Osteocyte (in vitro differentiated cells): ENCODE data around the gene CHERP. TPM values are rescaled to one million over a fixed set of nuclear protein-coding genes. Genes with fewer than 3 reads are reported as not detected.
A peak's percentile ranks its signal among the peaks of the same experiment; 100 is the strongest.
"Not testable (repeated sequence)": the region's sequence is repeated elsewhere in the genome, so short reads cannot be mapped to it uniquely, and the experiment has no call there.

Experiments used
- DNase-seq: peaks from one replicate; pipeline ENCODE4 v3.0.0; 2021; ENCODE audit warnings: mixed read lengths; ENCODE audit not compliant: unreplicated experiment; ENCODE audit errors: extremely low spot score
- H3K27ac Mint-ChIP-seq: one replicate; pipeline ENCODE4 v1.8.0; 2021; ENCODE audit warnings: mild to moderate bottlenecking, mixed read lengths; ENCODE audit not compliant: unreplicated experiment
- H3K27me3 Mint-ChIP-seq: one replicate; pipeline ENCODE4 v1.8.0; 2021; ENCODE audit warnings: mixed read lengths; ENCODE audit not compliant: unreplicated experiment
- H3K36me3 Mint-ChIP-seq: one replicate; pipeline ENCODE4 v1.8.0; 2021; ENCODE audit warnings: mixed read lengths; ENCODE audit not compliant: unreplicated experiment
- H3K4me1 Mint-ChIP-seq: one replicate; pipeline ENCODE4 v1.8.0; 2021; ENCODE audit warnings: mixed read lengths; ENCODE audit not compliant: unreplicated experiment
- H3K4me3 Mint-ChIP-seq: one replicate; pipeline ENCODE4 v1.8.0; 2021; ENCODE audit warnings: mild to moderate bottlenecking, moderate library complexity, mixed read lengths; ENCODE audit not compliant: unreplicated experiment
- H3K9me3 Mint-ChIP-seq: one replicate; pipeline ENCODE4 v1.8.0; 2021; ENCODE audit warnings: mixed read lengths; ENCODE audit not compliant: unreplicated experiment
- total RNA-seq: library from RNA; stranded (reverse); gene quantifications from 2 replicates; pipeline ENCODE4 v1.2.1, GENCODE V29; 2021
- TF ChIP-seq, protein P1 (sequence below): fragments of 200-600 bp; sonication (generic); IDR thresholded peaks from 2 replicates; pipeline ENCODE4 v1.5.0; 2021; ENCODE audit warnings: antibody characterized with exemption, mild to moderate bottlenecking, moderate library complexity

CHERP gene
- total RNA-seq, 1 donor from 2014 or later, result 50.1 TPM

DNA sequence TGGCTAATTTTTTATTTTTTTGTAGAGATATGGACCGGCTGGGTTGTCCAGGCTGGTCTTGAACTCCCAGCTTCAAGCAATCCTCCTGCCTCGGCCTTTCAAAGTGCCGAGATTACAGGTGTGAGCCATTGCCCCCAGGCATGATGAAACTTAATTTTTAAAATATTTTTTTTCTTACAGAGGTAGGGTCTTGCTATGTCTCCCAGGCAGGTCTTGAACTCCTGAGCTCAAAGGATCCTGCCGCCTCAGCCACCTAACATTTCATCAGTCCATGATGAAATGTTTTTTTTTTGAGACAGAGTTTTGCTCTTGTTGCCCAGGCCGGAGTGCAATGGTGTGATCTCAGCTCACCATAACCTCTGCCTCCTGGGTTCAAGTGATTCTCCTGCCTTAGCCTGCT, 33.7 kb downstream of the CHERP start:
- H3K9me3 Mint-ChIP-seq, result no peaks in the 10 kb centered on the region
- H3K36me3 Mint-ChIP-seq, result peaks cover 4% of the 10 kb centered on the region
- DNase-seq, result no peak
- H3K27me3 Mint-ChIP-seq, result no peaks in the 10 kb centered on the region
- no peak overlapping the region for H3K27ac Mint-ChIP-seq
- no peak overlapping the region for H3K4me3 Mint-ChIP-seq
- H3K4me1 Mint-ChIP-seq, result no peaks in the 10 kb centered on the region
- TF ChIP-seq, protein P1, sequence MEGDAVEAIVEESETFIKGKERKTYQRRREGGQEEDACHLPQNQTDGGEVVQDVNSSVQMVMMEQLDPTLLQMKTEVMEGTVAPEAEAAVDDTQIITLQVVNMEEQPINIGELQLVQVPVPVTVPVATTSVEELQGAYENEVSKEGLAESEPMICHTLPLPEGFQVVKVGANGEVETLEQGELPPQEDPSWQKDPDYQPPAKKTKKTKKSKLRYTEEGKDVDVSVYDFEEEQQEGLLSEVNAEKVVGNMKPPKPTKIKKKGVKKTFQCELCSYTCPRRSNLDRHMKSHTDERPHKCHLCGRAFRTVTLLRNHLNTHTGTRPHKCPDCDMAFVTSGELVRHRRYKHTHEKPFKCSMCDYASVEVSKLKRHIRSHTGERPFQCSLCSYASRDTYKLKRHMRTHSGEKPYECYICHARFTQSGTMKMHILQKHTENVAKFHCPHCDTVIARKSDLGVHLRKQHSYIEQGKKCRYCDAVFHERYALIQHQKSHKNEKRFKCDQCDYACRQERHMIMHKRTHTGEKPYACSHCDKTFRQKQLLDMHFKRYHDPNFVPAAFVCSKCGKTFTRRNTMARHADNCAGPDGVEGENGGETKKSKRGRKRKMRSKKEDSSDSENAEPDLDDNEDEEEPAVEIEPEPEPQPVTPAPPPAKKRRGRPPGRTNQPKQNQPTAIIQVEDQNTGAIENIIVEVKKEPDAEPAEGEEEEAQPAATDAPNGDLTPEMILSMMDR, result no peak

DNA sequence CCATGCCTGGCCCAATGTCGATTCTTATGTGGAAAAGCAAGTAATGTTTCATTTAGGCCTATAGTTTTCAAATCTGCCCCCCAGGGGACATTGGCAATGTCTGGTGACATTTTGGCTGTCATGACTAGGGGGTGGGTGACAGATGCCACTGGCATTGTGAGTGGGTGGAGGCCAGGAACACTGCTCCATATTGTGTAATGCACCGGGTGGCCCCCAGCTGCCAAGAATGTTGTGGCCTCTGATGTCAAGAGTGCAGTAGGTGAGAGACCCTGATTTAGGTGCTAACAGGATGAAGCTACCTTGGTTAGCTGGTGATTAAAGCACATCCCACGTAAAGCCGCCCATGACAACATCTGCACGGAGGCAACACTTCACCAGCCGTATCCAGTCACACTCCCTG, 35.3 kb downstream of the CHERP start:
- Mint-ChIP-seq H3K36me3 (peaks cover 3% of the 10 kb centered on the region), H3K27ac (no peak overlapping the region), H3K9me3 (no peaks in the 10 kb centered on the region), H3K4me3 (no peak overlapping the region), H3K4me1 (no peaks in the 10 kb centered on the region), H3K27me3 (no peaks in the 10 kb centered on the region)
- TF ChIP-seq, protein P1, result no peak
- no peak for DNase-seq

DNA sequence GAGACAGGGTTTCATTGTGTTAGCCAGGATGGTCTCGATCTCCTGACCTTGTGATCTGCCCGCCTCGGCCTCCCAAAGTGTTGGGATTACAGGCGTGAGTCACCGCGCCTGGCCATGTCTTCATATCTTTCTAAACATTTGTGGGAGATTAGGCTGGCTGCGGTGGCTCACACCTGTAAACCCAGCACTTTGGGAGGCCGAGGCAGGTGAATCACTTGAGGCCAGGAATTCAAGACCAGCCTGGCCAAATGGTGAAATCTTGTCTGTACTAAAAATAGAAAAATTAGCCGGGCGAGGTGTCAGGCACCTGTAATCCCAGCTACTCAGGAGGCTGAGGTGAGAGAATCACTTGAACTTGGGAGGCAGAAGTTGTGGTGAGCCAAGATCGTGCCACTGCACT, 36.1 kb downstream of the CHERP start:
- DNase-seq, H3K4me1 Mint-ChIP-seq, H3K36me3 Mint-ChIP-seq, H3K27me3 Mint-ChIP-seq, H3K9me3 Mint-ChIP-seq, H3K4me3 Mint-ChIP-seq, H3K27ac Mint-ChIP-seq: not testable (repeated sequence)

DNA sequence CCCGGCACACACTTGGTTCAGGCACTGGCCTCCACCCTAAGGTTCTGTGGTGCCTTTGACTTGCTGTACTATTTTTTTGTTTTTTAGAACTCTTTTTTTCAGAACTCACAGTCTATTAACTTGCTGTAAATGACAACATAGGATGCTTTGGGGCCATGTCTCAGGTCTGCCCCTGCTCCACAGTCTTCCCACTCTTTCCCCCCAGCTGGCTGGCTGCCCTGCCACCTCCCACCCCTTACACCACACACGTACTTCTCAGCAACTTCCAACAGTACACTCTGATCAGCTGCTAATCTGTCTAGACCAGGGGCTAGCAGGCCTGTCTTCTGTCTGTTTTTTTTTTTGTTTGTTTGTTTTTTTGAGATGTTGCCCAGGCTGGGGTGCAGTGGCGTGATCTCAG, 38.0 kb downstream of the CHERP start:
- Mint-ChIP-seq H3K4me3 (no peak overlapping the region), H3K27ac (no peak overlapping the region), H3K9me3 (no peaks in the 10 kb centered on the region), H3K36me3 (peaks cover 7% of the 10 kb centered on the region), H3K27me3 (no peaks in the 10 kb centered on the region), H3K4me1 (no peaks in the 10 kb centered on the region)
- TF ChIP-seq, protein P1, result no peak
- no peak for DNase-seq

DNA sequence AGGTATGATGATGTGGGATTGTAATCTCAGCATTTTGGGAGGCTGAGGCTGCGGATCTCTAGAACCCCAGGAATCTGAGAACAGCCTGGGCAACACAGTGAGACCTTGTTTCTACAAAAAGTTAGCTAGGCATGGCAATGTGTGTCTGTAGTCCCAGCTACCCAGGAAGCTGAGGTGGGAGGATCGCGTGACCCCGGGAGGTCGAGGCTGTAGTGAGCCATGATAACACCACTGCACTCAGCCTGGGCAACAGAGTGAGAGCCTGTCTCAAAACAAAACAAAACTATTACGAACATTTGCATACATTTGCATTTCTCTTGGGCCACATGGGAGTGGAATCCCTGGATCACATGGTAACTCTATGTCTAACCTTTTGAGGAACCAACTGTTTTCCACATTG, 44.4 kb downstream of the CHERP start:
- Mint-ChIP-seq H3K9me3 (no peaks in the 10 kb centered on the region), H3K4me3 (peak overlapping the region; percentile 99), H3K36me3 (peaks cover 7% of the 10 kb centered on the region), H3K4me1 (peaks cover 28% of the 10 kb centered on the region), H3K27me3 (no peaks in the 10 kb centered on the region), H3K27ac (no peak overlapping the region)
- TF ChIP-seq, protein P1, result no peak
- no peak for DNase-seq

DNA sequence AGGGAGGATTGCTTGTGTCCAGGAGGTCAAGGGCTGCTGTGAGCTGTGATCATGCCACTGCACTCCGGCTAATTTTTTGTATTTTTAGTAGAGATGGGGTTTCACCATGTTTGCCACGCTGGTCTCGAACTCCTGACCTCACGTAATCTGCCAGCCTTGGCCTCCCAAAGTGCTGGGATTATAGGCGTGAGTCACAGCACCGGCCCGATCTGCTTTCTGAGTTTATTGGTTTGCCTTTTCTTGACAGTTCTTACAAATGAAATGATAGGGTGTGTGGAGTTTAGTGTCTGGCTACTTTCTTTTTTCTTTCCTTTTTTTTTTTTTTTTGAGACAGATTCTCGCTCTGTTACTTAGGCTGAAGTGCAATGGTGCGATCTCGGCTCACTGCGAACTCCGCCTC, 45.2 kb downstream of the CHERP start:
- Mint-ChIP-seq H3K4me1 (peaks cover 28% of the 10 kb centered on the region), H3K27ac (peak overlapping the region; percentile 95), H3K27me3 (no peaks in the 10 kb centered on the region), H3K36me3 (peaks cover 7% of the 10 kb centered on the region), H3K4me3 (peak overlapping the region; percentile 99), H3K9me3 (no peaks in the 10 kb centered on the region)
- DNase-seq, result no peak
- TF ChIP-seq, protein P1, result no peak
